Stimulated activated CD8-positive, alpha-beta memory T cell treated with anti-CD3 and anti-CD28 coated beads, Interleukin-2, amount 100 ng/mL, for 48 hours (primary cell): Measurements from ENCODE around the gene PRIMPOL.
A peak's percentile ranks its signal among the peaks of the same experiment; 100 is the strongest.

Experiments used
- DNase-seq, 2 donors: peaks; one replicate each; pipeline ENCODE4 v3.0.0-alpha.2; 2020; ENCODE audit warnings: low read depth in 2 of 2

The PRIMPOL gene

DNA sequence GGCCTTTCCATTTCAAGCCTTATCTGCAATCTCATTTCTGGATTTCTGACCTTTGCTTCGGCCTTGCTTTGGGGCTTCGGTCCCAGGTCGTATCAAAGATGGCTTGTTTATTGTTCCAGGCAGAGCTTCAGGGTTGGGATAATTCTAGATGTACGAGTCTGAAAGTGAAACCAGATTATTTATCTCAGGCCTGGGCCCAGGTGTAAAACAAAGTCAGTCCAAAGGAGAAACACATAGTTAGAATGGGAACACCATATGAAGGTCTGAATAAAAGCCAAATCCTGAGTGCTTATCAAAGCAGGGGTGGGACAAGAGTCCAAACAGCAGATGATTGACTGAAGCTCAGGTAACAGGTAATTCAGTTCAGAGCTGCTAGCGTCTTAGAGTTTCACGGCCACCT is 17.1 kb downstream of the PRIMPOL start:
- no peak for DNase-seq

DNA sequence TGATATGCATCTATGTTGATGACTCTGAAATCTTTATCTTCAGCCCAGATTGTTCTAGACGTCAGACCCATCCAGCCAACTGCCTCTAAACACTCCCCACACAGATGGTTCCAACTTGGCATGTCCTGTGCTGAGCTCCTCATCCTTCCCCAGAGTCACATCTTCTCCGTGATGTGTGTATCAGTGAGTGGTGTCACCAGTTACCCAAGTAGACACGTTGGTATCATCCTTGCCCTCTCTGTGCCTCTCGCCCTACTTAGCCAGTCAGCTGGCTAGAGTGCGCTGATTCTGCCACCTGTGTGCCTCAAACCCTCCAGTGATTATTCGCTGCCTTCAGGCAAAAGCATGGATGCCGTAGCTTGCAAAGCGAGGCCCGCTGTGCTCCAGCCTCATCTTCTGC is 18.6 kb downstream of the PRIMPOL start:
- no peak for DNase-seq

DNA sequence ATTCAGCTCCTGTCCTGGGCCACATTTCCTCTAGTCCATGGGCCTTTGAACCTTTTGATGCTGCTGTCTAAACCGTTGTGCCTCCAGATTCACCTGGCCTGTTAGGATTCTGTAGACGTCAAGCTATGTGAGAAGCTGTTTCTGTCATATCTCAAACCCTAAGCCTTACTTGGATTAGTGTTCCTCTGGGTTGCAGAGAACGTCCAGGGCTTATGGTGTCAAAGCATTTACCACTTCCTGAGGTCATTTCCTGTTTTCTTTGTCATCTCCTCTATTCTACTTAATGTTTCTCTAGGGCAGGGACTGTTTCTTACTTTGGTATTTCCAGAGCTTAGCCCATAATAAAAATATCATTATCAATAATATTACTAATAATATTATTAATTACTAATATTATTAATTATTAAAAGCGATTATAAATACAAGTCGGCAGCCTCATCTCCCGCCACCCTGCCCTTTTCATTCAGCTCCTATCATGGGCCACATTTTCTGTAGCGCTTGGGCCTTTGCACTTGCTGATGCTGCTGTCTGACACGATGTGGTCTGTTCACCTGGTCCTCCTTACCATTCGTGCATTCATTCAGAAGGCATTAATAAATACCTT is 19.1 kb downstream of the PRIMPOL start:
- no peak for DNase-seq

DNA sequence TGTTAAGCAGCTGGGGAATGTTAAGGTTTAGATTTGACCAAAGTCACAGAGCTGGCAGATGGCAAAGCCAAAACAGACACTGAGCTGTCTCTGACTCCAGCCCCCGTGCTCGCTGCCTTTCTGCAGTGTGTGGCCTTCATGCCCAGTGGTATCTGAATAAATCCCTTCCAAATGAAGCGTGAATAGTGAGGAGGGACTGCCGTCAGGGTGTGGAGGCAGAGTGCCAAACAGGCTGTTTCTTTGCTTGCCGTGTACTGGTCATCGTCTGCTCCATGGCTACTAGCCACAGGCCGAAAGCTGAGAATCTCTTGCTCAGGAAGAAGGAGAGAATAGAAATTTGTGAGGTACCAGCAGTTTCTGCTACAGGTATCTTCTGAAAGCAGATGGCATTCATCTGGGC is 19.7 kb downstream of the PRIMPOL start:
- no peak for DNase-seq

DNA sequence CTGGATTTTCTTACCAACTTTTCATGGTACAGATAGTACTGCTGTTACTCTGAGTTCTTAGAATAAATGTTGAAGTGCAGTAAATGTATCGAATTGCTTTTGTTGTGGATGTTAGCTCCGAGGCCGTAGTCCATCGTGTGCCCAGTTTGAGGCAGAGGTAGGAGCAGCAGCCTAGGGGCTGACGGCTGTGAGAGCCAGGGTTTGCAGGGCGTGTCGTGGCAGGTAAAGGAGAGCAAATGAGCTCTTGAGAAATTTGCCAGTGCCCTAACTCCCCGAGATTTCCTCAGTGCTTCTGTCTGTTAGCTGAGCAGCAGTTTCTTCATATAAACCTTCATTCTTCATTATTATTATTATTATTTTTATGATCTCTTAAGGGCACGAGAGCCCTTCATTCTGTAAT is 21.6 kb downstream of the PRIMPOL start:
- DNase-seq: no peak

DNA sequence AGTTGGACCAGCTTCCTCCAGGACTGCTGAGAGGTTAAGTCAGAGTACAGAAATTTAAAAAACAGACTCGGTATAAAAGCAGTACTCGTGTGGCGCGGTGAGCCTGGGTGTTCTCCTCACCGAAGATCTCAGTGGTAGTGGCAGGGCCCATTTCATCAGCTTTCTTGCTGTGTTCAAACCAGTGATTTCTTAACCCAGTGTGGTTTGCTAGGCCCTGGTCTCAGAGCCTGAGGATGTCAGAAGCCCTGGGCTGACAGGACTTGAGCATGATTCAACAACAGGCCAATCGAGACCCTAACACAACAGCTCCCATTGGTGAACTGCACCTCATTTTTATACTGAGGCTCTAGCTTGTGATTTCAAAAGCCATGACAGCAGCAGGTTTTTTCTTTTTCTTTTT is 23.2 kb downstream of the PRIMPOL start:
- DNase-seq: no peak

DNA sequence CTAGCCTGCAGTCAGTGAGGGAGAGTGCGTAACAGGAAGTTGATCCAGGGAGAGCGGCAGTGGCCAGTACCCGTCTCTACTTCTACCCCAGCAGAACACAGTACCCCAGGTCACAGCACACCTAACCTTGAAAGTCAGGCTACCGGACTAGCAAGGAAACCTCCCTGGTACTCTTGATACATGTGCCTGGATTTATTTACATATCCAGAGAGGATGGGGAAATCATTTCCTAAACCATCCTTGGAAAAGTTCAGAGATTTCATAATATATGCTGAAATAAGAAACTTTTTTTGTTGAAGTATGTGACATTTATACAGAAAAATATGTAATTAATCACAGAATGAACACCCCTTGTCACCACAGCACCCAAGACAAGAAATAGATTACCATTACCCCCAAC is 24.5 kb downstream of the PRIMPOL start:
- DNase-seq: no peak

DNA sequence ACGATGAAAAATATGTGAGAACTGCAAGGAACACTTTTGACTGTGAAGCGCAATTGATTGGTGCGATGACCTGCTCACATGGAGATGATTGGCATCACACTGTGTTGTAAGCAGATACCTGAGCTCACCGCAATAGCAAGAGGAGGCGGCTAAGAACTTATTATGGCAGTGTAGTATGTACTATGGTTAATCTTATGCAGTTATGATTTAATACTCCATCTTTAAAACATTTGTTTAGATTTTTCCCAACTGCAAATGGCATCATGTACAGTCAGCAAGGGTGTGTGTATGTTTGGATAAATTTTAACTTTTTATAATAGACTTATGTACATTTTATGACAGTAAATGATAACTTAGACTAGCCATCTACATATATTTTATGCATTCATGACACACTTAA is 25.5 kb downstream of the PRIMPOL start:
- DNase-seq: no peak

DNA sequence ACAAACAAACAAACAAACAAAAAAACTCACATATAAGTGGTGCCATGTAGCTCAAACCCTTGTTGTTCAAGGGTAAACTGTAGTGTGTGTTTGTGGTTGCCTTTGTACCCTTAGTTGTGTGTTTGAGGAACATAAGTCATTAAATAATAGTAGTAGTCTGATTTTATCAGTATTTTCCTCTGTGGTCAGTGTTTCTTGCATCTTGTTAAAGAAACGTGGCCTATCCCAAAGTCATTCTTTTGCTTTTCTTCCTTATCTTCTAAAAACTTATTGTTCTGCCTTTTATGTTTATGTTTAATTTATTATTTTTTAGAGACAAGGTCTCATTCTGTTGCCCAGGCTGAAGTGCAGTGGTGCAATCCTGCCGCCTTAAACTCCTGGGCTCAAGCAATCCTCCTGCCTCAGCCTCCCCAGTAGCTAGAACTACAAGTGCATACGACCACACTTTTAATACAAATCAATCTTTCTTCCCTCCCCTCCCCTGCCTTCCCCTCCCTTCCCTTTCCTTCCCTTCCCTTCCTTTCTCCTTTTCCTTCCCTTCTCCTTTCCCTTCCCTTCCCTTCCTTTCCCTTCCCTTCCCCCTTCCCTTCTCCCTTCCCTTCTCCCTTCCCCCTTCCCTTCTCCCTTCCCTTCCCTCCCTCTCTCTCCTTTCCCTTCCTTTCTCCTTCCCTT is 26.4 kb downstream of the PRIMPOL start:
- no peak for DNase-seq

DNA sequence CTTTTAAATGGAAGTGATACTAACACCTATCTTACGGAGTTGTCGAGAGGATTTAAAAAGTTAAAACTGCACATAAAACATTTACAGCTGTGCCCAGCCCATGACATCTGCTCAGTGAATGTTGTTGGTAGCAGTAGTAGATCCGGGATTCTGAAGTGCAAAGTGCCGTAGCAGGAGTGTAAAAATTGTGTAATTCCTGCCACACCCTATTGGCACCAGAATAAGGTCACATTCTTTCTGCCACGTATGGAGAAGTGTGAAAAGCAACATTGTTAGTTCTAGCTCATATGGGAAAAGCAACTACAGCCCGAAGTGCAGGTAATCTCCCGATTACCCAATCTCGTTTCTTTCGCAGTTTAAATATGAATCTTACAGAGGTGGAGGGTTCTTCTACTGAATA is 31.2 kb downstream of the PRIMPOL start:
- DNase-seq: no peak

DNA sequence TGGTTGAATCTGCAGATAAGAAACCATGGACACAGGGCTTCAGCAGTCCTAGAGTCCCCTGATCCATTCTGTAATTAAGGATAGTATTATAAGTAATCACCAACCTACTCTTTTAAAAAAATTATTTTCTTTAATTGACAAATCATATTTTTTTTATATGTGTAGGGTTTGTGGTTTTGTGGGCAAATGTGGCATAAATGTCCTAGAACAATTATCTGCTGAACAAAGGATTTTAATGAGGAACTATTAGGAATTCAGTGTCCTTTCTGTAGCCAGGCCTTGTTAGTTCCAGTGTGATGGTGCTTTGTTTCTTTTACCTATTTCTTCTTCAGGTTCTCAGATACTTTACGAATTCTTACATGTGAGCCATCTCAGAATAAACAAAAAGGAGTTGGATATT is 32.4 kb downstream of the PRIMPOL start:
- no peak for DNase-seq

DNA sequence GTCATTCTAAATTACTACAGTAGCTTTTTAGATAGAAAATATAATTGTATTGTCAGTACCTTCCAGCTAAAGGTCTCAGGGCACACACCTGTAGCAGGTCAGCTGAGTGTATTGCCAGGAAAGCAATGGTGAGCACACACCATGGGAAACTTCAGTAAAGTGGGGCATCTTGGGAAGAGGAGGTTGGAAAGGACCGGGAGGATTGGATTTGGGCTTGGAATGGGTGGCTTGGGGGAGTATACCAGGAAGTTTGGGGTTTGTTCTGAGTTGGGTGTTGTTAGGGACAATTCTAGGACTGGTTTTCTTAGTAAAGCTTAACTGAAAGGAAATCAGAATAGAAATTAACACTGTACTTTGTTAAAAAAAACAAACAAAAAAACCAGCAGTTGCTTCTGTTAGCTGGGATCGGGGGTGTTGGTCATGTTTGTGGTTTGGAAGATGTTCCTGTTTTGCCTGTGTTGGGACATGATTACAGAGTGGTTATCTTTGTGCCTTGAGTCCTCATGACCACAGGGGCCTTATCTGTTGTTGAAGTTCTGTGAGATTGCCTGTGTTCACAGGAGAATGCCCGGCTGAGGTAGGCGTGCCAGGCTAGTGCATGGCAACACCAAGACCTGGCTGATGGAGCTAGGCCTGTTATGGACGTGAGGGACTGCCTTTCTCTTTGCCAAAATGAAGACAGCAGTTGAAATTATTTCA is 35.1 kb downstream of the PRIMPOL start:
- no peak for DNase-seq

DNA sequence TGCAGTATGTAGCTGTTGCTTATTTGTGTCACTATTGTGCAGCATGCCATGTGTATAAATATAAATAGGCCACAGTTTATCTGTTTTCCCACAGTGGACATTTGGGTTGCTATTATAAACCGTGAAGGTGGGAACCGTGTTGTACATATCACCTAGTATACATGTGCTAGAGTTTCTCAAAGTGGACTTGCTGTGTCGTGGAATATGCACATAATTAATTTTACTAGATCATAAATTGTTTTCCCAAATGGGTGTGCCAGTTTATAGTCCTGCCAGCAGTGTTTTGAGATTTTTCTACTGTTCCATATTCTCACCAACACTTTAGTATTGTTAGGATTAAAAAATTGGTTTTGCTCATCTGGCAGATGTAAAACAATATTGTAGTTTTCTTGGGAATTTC is 38.5 kb downstream of the PRIMPOL start:
- DNase-seq: no peak

DNA sequence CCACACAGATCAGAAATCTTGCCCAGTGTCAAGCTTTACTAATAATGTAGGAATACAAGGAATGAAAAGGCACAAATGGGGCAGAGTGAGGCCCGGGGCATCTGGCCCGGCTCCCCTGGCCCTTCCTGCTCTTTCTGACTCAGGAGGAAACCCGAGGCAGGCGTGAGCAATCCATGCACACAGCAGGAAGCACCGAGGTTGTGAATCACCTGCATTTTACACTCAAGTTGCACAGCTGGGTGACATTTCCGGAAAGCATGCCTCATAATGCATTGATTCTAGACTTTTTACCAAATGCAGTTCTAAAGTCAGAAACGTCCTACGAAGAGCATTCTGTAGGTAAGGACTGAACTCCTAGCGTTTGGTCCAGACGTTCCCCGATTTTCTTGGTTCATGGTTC is 38.9 kb downstream of the PRIMPOL start:
- peak in 1 of 2 donors; percentile 9 for DNase-seq

DNA sequence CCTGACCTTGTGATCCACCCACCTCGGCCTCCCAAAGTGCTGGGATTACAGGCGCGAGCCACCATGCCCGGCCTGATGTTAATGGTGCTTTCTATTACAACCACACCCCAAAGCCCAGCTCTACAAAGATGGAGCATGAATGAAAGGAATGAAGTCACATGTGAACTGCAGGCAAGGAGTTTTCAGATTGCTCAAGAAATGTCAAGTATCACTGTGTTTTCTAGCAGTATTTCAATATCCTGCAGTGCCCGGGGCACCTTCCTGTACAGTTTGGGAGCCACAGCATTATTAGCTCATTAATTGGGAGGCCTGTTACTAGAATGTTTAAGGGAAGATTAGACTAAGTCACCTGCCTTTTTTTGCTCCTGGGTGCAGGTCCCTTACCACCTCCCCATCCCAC is 40.1 kb downstream of the PRIMPOL start:
- no peak for DNase-seq

DNA sequence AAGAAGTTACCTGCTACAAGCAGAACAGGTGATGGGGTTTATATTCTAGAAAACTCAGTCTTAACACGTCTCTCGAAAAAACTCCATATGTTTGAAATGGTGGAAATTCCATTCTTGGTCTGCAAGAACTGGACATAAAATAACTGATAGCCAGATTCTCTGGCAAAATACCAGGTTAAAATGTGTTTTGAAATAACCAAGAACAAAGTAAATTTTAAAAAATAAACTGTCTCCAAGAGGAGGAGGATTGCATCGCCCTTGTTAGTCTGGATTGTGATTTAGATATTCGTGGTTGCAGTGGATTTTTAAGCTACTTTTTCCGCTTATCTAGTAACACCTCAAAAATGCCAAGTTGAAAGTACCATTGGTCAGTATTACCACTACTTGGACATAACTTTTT is 43.5 kb downstream of the PRIMPOL start:
- DNase-seq: no peak

DNA sequence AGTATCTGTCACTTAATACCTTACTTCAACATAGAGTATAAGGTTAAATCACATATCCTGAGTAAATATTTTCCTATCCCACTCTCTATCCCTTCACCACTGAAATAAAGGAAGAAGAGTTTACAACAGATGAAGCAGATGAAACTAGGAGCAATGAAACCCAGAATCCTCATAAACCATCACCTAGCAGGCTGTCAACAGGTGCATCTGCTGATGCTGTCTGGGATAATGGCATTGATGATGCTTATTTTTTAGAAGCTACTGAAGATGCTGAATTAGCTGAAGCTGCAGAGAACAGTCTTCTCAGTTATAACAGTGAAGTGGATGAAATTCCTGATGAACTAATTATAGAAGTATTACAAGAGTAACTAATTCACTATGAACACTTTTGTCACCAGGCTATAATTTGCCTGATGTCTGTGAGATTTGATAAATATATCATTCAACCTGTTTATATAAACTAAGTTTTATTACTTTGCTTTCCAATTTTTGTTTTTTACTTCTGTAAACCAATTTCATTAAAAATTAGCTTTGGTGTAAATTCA is 44.9 kb downstream of the PRIMPOL start:
- no peak for DNase-seq

DNA sequence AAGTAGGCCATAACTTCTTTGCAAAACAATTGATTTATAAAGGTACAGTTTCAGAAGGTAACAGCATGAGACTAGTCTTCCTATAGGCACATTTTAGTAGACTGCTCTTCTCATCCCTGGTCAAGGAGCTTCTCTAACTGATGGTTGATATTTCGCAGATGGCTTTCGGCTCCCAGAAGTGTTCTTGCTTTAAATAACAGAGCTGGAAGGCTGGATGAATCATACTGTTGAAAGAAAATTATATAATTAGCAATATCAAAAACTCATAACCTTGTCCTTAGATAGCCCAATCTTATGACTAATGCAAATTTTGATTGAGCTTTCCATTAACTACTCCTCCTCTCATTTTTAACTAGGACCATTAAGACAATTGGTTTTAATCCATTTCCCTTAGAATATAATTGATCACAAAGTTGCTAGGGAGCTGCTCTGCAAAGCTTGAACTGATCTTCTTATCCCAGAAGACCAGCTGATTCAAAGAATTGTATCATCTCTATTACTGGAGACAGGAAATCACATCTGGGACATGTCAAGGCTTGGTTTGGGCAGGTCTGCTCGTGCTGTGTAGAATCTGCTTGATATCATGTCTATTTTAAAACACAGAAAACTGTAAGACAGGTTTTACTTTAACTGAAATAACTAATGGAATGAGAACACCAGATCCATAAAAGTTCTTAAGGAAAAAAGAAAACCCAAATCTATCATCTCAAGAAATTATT is 45.8 kb downstream of the PRIMPOL start:
- no peak for DNase-seq

DNA sequence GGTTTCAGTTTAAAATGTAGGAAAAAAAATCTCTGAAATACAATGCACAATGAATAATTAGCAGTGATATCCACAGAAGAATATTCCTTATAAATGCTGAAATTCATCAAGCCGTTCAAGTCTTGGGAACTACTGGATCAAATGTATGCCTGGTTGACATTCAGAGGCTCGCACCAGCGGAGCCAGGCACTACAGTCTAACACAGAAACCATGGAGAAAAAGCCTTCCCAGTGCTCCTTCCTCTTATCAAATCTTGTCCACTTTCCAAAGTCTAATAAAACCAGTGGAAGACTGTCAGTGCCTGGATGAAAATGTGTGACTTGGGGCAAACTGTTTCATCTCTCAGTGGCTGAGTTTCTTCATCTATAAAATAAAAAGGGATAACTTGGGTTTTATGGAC is 48.4 kb downstream of the PRIMPOL start:
- DNase-seq: no peak

DNA sequence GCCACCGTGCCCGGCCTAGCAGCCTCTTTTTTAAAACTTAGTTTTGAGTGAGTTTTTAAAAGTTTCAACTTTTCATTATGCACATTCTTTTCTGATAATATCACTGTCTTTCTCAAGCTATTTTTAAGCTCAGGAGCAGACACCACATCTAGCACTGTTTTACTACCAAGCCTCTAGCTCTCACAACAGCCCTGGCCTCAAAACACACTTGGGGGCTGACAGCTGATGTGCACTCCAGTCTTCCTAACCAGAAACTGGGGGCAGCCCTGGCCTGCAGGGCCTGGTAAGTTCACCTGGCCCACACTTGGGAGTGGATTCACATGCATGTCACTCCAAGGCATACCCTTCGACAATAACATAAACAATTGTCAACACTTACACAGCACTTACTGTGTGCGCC is 50.4 kb downstream of the PRIMPOL start:
- no peak for DNase-seq

DNA sequence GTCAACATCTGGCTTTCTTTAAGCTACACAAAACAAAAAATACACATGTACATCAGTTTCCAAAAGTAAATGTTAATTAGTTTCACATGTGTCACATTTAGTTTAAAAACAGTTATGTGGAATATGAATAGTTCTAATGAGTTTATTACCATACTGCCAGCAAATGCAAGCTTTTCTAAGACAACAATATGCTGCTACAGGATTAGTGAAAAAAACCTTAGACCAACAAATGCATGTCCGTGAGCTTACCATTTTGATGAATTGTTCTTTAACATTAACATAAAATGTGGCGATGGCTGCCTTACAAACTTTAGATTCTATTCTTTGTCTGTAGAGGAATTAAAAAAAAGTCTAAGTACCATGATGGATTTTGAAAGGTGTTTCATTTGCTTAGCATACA is 52.6 kb downstream of the PRIMPOL start:
- DNase-seq: no peak

DNA sequence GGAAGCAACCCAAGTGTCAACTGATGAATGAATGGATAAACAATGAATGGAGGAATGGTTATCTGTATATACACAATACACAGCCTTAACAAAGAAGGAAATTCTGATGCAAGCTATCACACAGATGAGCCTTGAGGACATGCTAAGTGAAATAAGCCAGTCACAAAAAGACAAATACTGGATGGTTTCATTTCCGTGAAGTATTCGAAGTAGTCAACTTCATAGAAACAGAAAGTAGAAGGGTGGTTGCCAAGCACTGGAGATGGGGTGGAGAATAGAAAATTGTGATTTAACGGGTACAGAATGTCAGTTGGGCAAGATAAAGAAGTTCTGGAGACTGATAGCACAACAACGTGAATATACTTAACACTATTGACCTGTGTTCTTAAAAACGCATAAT is 56.2 kb downstream of the PRIMPOL start:
- DNase-seq: no peak

DNA sequence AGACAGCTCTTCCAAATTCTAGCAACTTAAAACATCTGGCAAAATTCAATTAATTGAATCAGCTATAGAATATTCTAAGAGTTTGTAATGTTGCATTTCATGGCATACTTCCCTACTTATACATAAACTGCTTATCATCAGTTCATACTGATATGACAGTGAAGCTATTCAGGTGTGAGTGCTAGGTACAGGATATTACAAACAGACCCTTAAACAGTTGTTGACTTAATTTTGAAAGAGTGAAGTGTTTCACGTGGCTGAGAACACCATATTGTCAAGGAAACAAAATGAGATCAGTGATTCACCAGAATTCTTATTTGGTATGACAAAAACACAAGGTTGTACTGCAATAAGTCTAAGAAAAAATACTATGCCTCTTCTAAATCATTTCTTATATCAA is 56.9 kb downstream of the PRIMPOL start:
- DNase-seq: no peak
